K562 (cell line): Measurements from ENCODE around the gene RHOF. TPM values are rescaled to one million over a fixed set of nuclear protein-coding genes. Genes with fewer than 3 reads are reported as not detected.
A peak's percentile ranks its signal among the peaks of the same experiment; 100 is the strongest.

Experiments
- BMI1 ChIP-seq: fragments of 150-350 bp; IDR thresholded peaks from 2 replicates; pipeline ENCODE4 v1.6.1; 2014; ENCODE audit warnings: low read length
- CAMTA2 ChIP-seq: fragments of 250-450 bp; sonication (Bioruptor Pico); conservative IDR thresholded peaks from 2 replicates; pipeline ENCODE4 v1.5.1; 2022
- FOXP1 ChIP-seq: sonication (generic); formaldehyde crosslinking; IDR thresholded peaks from 2 replicates; pipeline ENCODE4 v1.8.0; 2022; ENCODE audit warnings: mild to moderate bottlenecking, missing genetic modification reagents
- GTF2F1 ChIP-seq: IDR thresholded peaks from 2 replicates; pipeline ENCODE4 v1.6.1; 2011; ENCODE audit warnings: low read depth, low read length, improper control_type of control experiment
- HINFP ChIP-seq: fragments of 450-650 bp; conservative IDR thresholded peaks from 2 replicates; pipeline ENCODE4 v1.6.1; 2016; ENCODE audit warnings: missing genetic modification characterization, low read depth, mild to moderate bottlenecking, control low read depth, missing compliant biosample characterization
- HMG20A ChIP-seq: fragments of 450-650 bp; formaldehyde crosslinking; conservative IDR thresholded peaks from 2 replicates; pipeline ENCODE4 v1.4.0; 2020; ENCODE audit warnings: mild to moderate bottlenecking, mixed read lengths
- HNRNPK ChIP-seq: fragments of 200-400 bp; formaldehyde crosslinking; IDR thresholded peaks from one replicate; pipeline ENCODE4 v1.6.1; 2018; ENCODE audit warnings: mild to moderate bottlenecking, low read depth, low read length; ENCODE audit not compliant: poor library complexity, severe bottlenecking
- JUN ChIP-seq, 2 experiments: sonication (generic) in 1 of 2; formaldehyde crosslinking in 1 of 2; IDR thresholded peaks; 2 replicates each; pipeline versions ENCODE4 v1.6.1 to v1.8.0; 2012 to 2022; ENCODE audit warnings: borderline replicate concordance in 2 of 2, mild to moderate bottlenecking in 2 of 2, improper control_type of control experiment in 1 of 2, low read depth in 1 of 2, low read length in 1 of 2, missing genetic modification reagents in 1 of 2
- MAZ ChIP-seq, 2 experiments: fragments of 450-650 bp in 1 of 2; sonication (generic) in 1 of 2; formaldehyde crosslinking; IDR thresholded peaks in 1 of 2; conservative IDR thresholded peaks in 1 of 2; 2 replicates each; pipeline versions ENCODE4 v1.4.0 to v1.5.0; 2020; ENCODE audit warnings: mild to moderate bottlenecking in 1 of 2, missing genetic modification reagents in 1 of 2
- NFIX ChIP-seq: fragments of 250-450 bp; sonication (Bioruptor Pico); IDR thresholded peaks from 2 replicates; pipeline ENCODE4 v1.4.0; 2020; ENCODE audit warnings: low read depth, mild to moderate bottlenecking, moderate library complexity
- RB1 ChIP-seq: fragments of 450-650 bp; IDR thresholded peaks from 2 replicates; pipeline ENCODE4 v1.6.1; 2017; ENCODE audit warnings: low read depth, mild to moderate bottlenecking
- RBM22 ChIP-seq: fragments of 200-400 bp; formaldehyde crosslinking; IDR thresholded peaks from 2 replicates; pipeline ENCODE4 v1.6.1; 2018; ENCODE audit warnings: low read length, low read depth; ENCODE audit not compliant: poor library complexity, severe bottlenecking
- SMAD1 ChIP-seq: fragments of 150-350 bp; IDR thresholded peaks from 2 replicates; pipeline ENCODE4 v1.6.1; 2014; ENCODE audit warnings: low read length, low read depth; ENCODE audit not compliant: partially characterized antibody
- STAT5A ChIP-seq: IDR thresholded peaks from 2 replicates; pipeline ENCODE4 v1.6.1; 2012; ENCODE audit warnings: low read length, inconsistent platforms, borderline replicate concordance
- STAT6 ChIP-seq: sonication (generic); formaldehyde crosslinking; IDR thresholded peaks from 2 replicates; pipeline ENCODE4 v1.8.1; 2023; ENCODE audit warnings: mild to moderate bottlenecking, missing genetic modification reagents
- TFAM ChIP-seq: fragments of 250-450 bp; sonication (Bioruptor Pico); conservative IDR thresholded peaks from 2 replicates; pipeline ENCODE4 v1.5.0; 2021; ENCODE audit warnings: mild to moderate bottlenecking, moderate library complexity
- TRIM28 ChIP-seq: fragments of 450-650 bp; IDR thresholded peaks from 2 replicates; pipeline ENCODE4 v1.6.1; 2017
- ZBTB8A ChIP-seq: fragments of 450-650 bp; IDR thresholded peaks from 2 replicates; pipeline ENCODE4 v1.6.1; 2018; ENCODE audit warnings: mild to moderate bottlenecking, moderate library complexity; ENCODE audit not compliant: partially characterized antibody
- ZNF174 ChIP-seq: fragments of 250-450 bp; sonication (Bioruptor Pico); IDR thresholded peaks from 2 replicates; pipeline ENCODE4 v1.4.0; 2020; ENCODE audit warnings: mild to moderate bottlenecking
- ZNF23 ChIP-seq: fragments of 250-450 bp; sonication (Bioruptor Pico); IDR thresholded peaks from 2 replicates; pipeline ENCODE4 v1.4.0; 2020; ENCODE audit warnings: mild to moderate bottlenecking
- ZNF79 ChIP-seq: fragments of 250-450 bp; sonication (Bioruptor Pico); IDR thresholded peaks from 2 replicates; pipeline ENCODE4 v1.4.0; 2020; ENCODE audit warnings: low read depth, mild to moderate bottlenecking, moderate library complexity
- polyA plus RNA-seq, 8 experiments: library from polyadenylated mRNA; depleted of rRNA in 4 of 8; stranded (reverse) in 5 of 8; unstranded in 3 of 8; fragments of >200 nt; fragmentation: Nextera tagmentation in 2 of 8; fragmentation: Illumina TruSeq in 1 of 8; extraction: Ambion mirVana in 2 of 8; extraction: Trizol in 1 of 8; gene quantifications; 2 replicates each; pipeline versions ENCODE4 v1.2.1 to v1.2.3, GENCODE V29; 2011 to 2014; ENCODE audit warnings: inconsistent platforms in 1 of 8, missing spikeins in 1 of 8
- total RNA-seq, 7 experiments: library from RNA; depleted of rRNA in 6 of 7; stranded (reverse); fragments of >200 nt in 6 of 7; fragmentation: Illumina TruSeq in 2 of 7; extraction: Trizol in 2 of 7; gene quantifications; 2 replicates each; pipeline versions ENCODE4 v1.2.1 to v1.2.3, GENCODE V29; 2011 to 2021; ENCODE audit warnings: low replicate concordance in 1 of 7
- TF ChIP-seq, protein P1 (sequence below): IDR thresholded peaks from 2 replicates; pipeline ENCODE4 v1.6.1; 2011; ENCODE audit not compliant: insufficient read length; ENCODE audit errors: extremely low read depth
- TF ChIP-seq, protein P2 (sequence below): fragments of 450-650 bp; formaldehyde crosslinking; IDR thresholded peaks from 2 replicates; pipeline ENCODE4 v1.4.0; 2022; ENCODE audit warnings: mild to moderate bottlenecking, moderate library complexity

RHOF gene
- total and polyA plus RNA-seq, 9 of the 15 experiments (the other 6 are each of a cell fraction or from before 2014, with no cell fraction given) = 0.13 to 10.1 (median 4.0) TPM

DNA sequence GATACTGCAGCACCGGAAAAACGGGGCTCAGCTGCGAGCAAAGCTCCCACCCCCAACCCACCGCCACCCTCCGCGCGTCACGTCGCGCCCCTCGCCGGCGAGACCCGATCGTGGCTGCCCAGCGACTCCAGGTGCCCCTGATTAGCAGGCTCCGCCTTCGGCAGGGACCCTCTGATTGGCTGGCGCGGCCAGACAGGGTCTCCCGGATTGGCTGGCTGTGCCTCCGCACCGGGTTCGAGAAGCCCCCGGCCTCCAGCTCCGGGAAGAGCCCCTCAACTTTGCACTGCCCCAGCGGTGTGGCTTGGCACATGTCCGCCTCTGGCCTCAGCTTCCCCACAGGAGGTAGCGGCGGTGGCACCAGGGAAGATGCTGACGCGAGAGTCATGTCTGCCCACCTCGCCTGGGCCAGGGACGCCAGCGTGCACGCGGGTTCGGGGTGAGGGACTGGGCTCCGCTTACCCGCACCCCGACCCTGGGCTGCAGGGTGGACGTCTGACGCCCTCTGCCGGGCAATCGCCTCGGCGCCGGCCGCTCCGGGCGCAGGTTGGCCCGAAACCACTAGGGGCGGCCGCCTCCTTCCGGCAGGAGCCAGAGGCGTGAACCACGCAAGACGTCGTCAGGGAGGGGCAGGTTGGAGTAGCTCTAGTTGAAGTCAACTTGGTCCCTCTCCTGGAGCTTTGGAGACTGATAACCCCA, 498 bp upstream of the RHOF start (continued):
- TF ChIP-seq, protein P1, sequence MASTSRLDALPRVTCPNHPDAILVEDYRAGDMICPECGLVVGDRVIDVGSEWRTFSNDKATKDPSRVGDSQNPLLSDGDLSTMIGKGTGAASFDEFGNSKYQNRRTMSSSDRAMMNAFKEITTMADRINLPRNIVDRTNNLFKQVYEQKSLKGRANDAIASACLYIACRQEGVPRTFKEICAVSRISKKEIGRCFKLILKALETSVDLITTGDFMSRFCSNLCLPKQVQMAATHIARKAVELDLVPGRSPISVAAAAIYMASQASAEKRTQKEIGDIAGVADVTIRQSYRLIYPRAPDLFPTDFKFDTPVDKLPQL = no peak
- TF ChIP-seq ZNF23 (CRISPR knock-in tag) = no peak
- peak; percentile 93 to 98 for TF ChIP-seq MAZ (CRISPR knock-in tag; conservative IDR thresholded peaks at IDR 0.05 in 1 of 2, IDR thresholded peaks at IDR 0.05 in 1 of 2)
- TF ChIP-seq SMAD1 = no peak
- peak; percentile 97 for TF ChIP-seq FOXP1 (CRISPR knock-in tag)
- TF ChIP-seq RB1 = peak; percentile 94
- TF ChIP-seq, protein P2, sequence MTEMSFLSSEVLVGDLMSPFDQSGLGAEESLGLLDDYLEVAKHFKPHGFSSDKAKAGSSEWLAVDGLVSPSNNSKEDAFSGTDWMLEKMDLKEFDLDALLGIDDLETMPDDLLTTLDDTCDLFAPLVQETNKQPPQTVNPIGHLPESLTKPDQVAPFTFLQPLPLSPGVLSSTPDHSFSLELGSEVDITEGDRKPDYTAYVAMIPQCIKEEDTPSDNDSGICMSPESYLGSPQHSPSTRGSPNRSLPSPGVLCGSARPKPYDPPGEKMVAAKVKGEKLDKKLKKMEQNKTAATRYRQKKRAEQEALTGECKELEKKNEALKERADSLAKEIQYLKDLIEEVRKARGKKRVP (CRISPR knock-in tag) = no peak
- TF ChIP-seq RBM22 = peak; percentile 93
- no peak for TF ChIP-seq BMI1
- no peak for TF ChIP-seq HMG20A
- TF ChIP-seq STAT6 (CRISPR knock-in tag) = no peak
- no peak for TF ChIP-seq STAT5A
- TF ChIP-seq TFAM (CRISPR knock-in tag) = no peak
- no peak for TF ChIP-seq TRIM28
- TF ChIP-seq ZBTB8A = no peak
- no peak for TF ChIP-seq ZNF79 (CRISPR knock-in tag)
- TF ChIP-seq GTF2F1 = no peak; the same call in 1 of the 2 replicates
- TF ChIP-seq CAMTA2 (CRISPR knock-in tag) = no peak
- TF ChIP-seq HNRNPK = no peak
- no peak for TF ChIP-seq HINFP (tag)
- TF ChIP-seq NFIX (CRISPR knock-in tag) = no peak
- TF ChIP-seq JUN (IDR thresholded peaks at IDR 0.05; ENCODE audit: borderline replicate concordance, low read depth, low read length) = peak; percentile 58; the same call in 1 of the 2 replicates
- TF ChIP-seq JUN (CRISPR knock-in tag; IDR thresholded peaks at IDR 0.05; ENCODE audit: borderline replicate concordance) = peak; percentile 87; the same call in 1 of the 2 replicates
- TF ChIP-seq ZNF174 (CRISPR knock-in tag) = no peak
